CD4-positive, alpha-beta T cell (primary cell): Measurements from ENCODE around the gene WNK2. TPM values are rescaled to one million over a fixed set of nuclear protein-coding genes. Genes with fewer than 3 reads are reported as not detected.

Experiments
- ATAC-seq: fragments of 200-7000 bp; cut with Tn5 transposase; one replicate; pipeline ENCODE4 v1.10.0; 2022; ENCODE audit warnings: mild to moderate bottlenecking; ENCODE audit not compliant: poor library complexity
- CTCF ChIA-PET: fragments of 350-600 bp; sonication (Branson Sonifier 250); formaldehyde crosslinking; loops from one replicate; lab custom pipeline; 2021; ENCODE audit warnings: antibody characterized with exemption, inconsistent platforms; lab: Charles Lee
- POLR2A ChIA-PET: fragments of 350-600 bp; sonication (Branson Sonifier 250); formaldehyde crosslinking; loops from one replicate; lab custom pipeline; 2021; ENCODE audit warnings: antibody characterized with exemption, inconsistent platforms; lab: Charles Lee
- DNase-seq, 14 experiments: peaks; one replicate each; pipeline ENCODE4 v3.0.0-alpha.2; 2013 to 2020; ENCODE audit warnings: mixed read lengths in 2 of 14
- H3K27ac ChIP-seq, 2 donors: one replicate each; pipeline versions ENCODE4 v1.5.1 to v1.7.0; 2013; ENCODE audit warnings: low read length in 2 of 2, low read depth in 1 of 2, mild to moderate bottlenecking in 1 of 2
- H3K27me3 ChIP-seq, 2 experiments: 1 replicate in 1 of 2; 2 replicates in 1 of 2; pipeline versions ENCODE4 v1.6.1 to v1.7.0; 2013; ENCODE audit warnings: low read length in 2 of 2, control low read depth in 1 of 2, mild to moderate bottlenecking in 1 of 2, moderate library complexity in 1 of 2; ENCODE audit not compliant: insufficient read depth in 2 of 2, control insufficient read depth in 1 of 2
- H3K36me3 ChIP-seq: one replicate; pipeline ENCODE4 v1.6.1; 2013; ENCODE audit warnings: low read length, control low read depth; ENCODE audit not compliant: insufficient read depth
- H3K4me1 ChIP-seq: one replicate; pipeline ENCODE4 v1.6.1; 2013; ENCODE audit warnings: low read length, control low read depth; ENCODE audit not compliant: insufficient read depth
- H3K4me3 ChIP-seq: one replicate; pipeline ENCODE4 v1.5.1; 2013; ENCODE audit warnings: mild to moderate bottlenecking, low read length, moderate library complexity
- H3K9me3 ChIP-seq, 2 experiments: 1 replicate in 1 of 2; 2 replicates in 1 of 2; pipeline versions ENCODE4 v1.6.1 to v1.7.0; 2013; ENCODE audit warnings: low read length in 2 of 2, mild to moderate bottlenecking in 2 of 2, control low read depth in 1 of 2, moderate library complexity in 1 of 2; ENCODE audit not compliant: control insufficient read depth in 1 of 2, insufficient read depth in 1 of 2
- H3K27ac Mint-ChIP-seq: one replicate; pipeline ENCODE4 v1.8.0; 2020; ENCODE audit warnings: mixed read lengths
- H3K27me3 Mint-ChIP-seq: one replicate; pipeline ENCODE4 v1.8.0; 2021; ENCODE audit warnings: mixed read lengths
- H3K36me3 Mint-ChIP-seq: one replicate; pipeline ENCODE4 v1.8.0; 2021; ENCODE audit warnings: low read depth, mixed read lengths
- H3K4me1 Mint-ChIP-seq: one replicate; pipeline ENCODE4 v1.8.0; 2021; ENCODE audit warnings: low read depth, mixed read lengths
- H3K4me3 Mint-ChIP-seq: one replicate; pipeline ENCODE4 v1.8.0; 2020; ENCODE audit warnings: mild to moderate bottlenecking, mixed read lengths
- H3K9me3 Mint-ChIP-seq: one replicate; pipeline ENCODE4 v1.8.0; 2020; ENCODE audit warnings: mixed read lengths
- intact Hi-C, 2 experiments: fragments of 100-400 bp; cut with DNase I in 1 of 2; cut with micrococcal nuclease in 1 of 2; formaldehyde crosslinking; loops; one replicate each; pipeline versions ENCODE4 v1.15.1 to v1.9.0; 2023 to 2025; cut with DNase I, micrococcal nuclease
- total RNA-seq, 174 experiments: library from RNA in 2 of 174; stranded (reverse) in 2 of 174; gene quantifications; one replicate each; pipeline ENCODE4 v1.2.3 and lab custom pipeline; 2021 to 2026
- TF ChIP-seq, protein P1 (sequence below): fragments of 200-600 bp; IDR thresholded peaks from one replicate; pipeline ENCODE4 v1.8.0; 2022; ENCODE audit warnings: antibody characterized with exemption, mild to moderate bottlenecking

The WNK2 gene
- total RNA-seq, 2 experiments from 2014 or later = 0.19 to 0.22 TPM

DNA sequence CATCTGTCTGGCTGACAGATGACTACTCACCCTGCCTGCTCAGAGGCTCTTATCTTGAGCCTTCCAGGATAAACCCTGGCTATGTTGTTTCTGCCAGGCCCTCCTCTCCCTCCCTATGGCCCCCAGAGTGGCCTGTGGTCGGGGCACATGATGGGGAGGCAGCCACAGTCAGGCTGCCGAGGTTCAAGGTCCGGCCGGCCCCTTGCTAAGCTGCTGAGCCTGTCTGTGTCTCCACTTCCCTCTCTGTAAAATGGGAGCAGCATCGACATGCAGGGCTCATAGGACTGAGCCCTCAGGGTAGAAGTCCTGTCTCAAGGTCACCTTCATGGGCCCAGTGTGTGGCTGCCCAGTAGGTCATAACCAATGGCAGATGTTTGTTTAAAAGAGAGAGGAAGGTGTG, 28.5 kb downstream of the WNK2 start:
- Mint-ChIP-seq H3K27ac (no peak overlapping the region), H3K36me3 (no peaks in the 10 kb centered on the region), H3K9me3 (peaks cover 5% of the 10 kb centered on the region), H3K4me3 (no peak overlapping the region), H3K4me1 (no peaks in the 10 kb centered on the region), H3K27me3 (no peaks in the 10 kb centered on the region)
- H3K27me3 ChIP-seq = no peaks in the 10 kb centered on the region
- H3K36me3 ChIP-seq = no peaks in the 10 kb centered on the region
- ATAC-seq (no peak), DNase-seq (no peak)
- TF ChIP-seq, protein P1, sequence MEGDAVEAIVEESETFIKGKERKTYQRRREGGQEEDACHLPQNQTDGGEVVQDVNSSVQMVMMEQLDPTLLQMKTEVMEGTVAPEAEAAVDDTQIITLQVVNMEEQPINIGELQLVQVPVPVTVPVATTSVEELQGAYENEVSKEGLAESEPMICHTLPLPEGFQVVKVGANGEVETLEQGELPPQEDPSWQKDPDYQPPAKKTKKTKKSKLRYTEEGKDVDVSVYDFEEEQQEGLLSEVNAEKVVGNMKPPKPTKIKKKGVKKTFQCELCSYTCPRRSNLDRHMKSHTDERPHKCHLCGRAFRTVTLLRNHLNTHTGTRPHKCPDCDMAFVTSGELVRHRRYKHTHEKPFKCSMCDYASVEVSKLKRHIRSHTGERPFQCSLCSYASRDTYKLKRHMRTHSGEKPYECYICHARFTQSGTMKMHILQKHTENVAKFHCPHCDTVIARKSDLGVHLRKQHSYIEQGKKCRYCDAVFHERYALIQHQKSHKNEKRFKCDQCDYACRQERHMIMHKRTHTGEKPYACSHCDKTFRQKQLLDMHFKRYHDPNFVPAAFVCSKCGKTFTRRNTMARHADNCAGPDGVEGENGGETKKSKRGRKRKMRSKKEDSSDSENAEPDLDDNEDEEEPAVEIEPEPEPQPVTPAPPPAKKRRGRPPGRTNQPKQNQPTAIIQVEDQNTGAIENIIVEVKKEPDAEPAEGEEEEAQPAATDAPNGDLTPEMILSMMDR = no peak
- ChIA-PET CTCF (no interaction called here), POLR2A (no interaction called here)
- no peak overlapping the region for H3K4me3 ChIP-seq
- intact Hi-C loops = no loop called here
- H3K4me1 ChIP-seq = no peaks in the 10 kb centered on the region
- peaks cover 11 to 28% of the 10 kb centered on the region in 2 experiments for H3K9me3 ChIP-seq
- no peak overlapping the region for H3K27ac ChIP-seq

DNA sequence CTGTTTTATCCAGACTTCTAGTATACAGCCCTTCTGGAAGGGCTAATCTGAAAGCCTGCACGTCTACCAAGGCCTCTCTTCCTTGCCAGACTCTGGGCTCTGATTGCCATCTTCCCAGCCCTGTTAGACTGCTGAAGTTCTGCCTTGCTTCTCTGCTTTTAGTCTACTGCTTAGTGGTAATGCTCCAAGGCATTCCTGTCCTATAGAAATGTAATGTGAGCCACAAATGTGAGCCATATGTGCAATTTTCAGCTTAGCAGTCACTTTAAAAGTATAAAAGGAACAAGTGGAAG, 32.1 kb downstream of the WNK2 start:
- H3K36me3 ChIP-seq = no peaks in the 10 kb centered on the region
- Mint-ChIP-seq H3K9me3 (peaks cover 5% of the 10 kb centered on the region), H3K36me3 (no peaks in the 10 kb centered on the region), H3K4me3 (no peak overlapping the region), H3K27me3 (no peaks in the 10 kb centered on the region), H3K4me1 (no peaks in the 10 kb centered on the region), H3K27ac (no peak overlapping the region)
- ATAC-seq = no peak
- ChIA-PET CTCF (no interaction called here), POLR2A (interaction anchor here (0.5 kb wide), 1 partner anchor 86 kb away, joined by 3 read pairs; no protein-coding TSS in a partner anchor)
- intact Hi-C loops = no loop called here
- no peak overlapping the region for H3K27ac ChIP-seq
- H3K27me3 ChIP-seq = no peaks in the 10 kb centered on the region
- DNase-seq = no peak
- H3K4me3 ChIP-seq = no peak overlapping the region
- no peaks in the 10 kb centered on the region for H3K4me1 ChIP-seq
- H3K9me3 ChIP-seq = peaks cover 11 to 20% of the 10 kb centered on the region in 2 experiments
- TF ChIP-seq, protein P1 = no peak

DNA sequence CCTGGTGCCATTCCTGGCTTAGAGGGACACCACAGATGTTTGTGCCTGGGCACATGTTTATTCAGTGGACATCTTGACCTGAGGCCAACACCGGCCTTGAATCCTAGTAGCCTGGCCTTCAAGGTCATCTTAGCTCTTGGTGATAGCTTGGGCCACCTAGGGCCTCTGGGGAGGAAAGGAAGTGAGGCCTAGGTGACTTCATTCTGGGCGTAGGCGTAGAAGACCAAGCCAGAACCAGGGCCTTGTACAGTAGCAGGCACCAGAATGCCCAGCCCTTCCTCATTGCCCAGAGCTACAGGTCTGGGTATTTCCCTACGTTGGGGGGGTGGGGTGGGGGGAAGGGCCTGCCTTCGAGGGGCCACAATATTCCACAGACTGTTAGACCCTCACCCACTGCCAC, 33.8 kb downstream of the WNK2 start:
- no peak for DNase-seq
- H3K27ac Mint-ChIP-seq = no peak overlapping the region
- peaks cover 11 to 20% of the 10 kb centered on the region in 2 experiments for H3K9me3 ChIP-seq
- TF ChIP-seq, protein P1 = no peak
- peaks cover 5% of the 10 kb centered on the region for H3K9me3 Mint-ChIP-seq
- H3K27me3 ChIP-seq = no peaks in the 10 kb centered on the region
- H3K27me3 Mint-ChIP-seq = no peaks in the 10 kb centered on the region
- H3K36me3 ChIP-seq = no peaks in the 10 kb centered on the region
- intact Hi-C loops = no loop called here
- H3K4me1 Mint-ChIP-seq = no peaks in the 10 kb centered on the region
- no peak overlapping the region for H3K4me3 ChIP-seq
- H3K4me3 Mint-ChIP-seq = no peak overlapping the region
- H3K27ac ChIP-seq = no peak overlapping the region
- no peak for ATAC-seq
- ChIA-PET CTCF (no interaction called here), POLR2A (no interaction called here)
- H3K36me3 Mint-ChIP-seq = no peaks in the 10 kb centered on the region
- H3K4me1 ChIP-seq = no peaks in the 10 kb centered on the region
